Measurements from ENCODE around the gene NIPSNAP2. TPM values are rescaled to one million over a fixed set of nuclear protein-coding genes. Genes with fewer than 3 reads are reported as not detected.
"Not testable (repeated sequence)": the region's sequence is repeated elsewhere in the genome, so short reads cannot be mapped to it uniquely, and the experiment has no call there.

Gene NIPSNAP2
- total and polyA plus RNA-seq, 2 experiments from 2014 or later: 34.2 to 44.9 TPM

GRCh38 chr7:55939514-55940123 is 24.8 kb upstream of the NIPSNAP2 start:
- no peak overlapping the region for H3K4me3 ChIP-seq
- H3K27me3 ChIP-seq (replicated peaks; ENCODE audit: insufficient read depth): no peaks in the 10 kb centered on the region
- no peaks in the 10 kb centered on the region for H3K79me2 ChIP-seq (ENCODE audit: insufficient read depth)
- no peak overlapping the region for H3K27ac ChIP-seq
- H2AFZ ChIP-seq: no peak overlapping the region
- peaks cover 3% of the 10 kb centered on the region for H3K9me3 ChIP-seq (ENCODE audit: low read depth)
- H3K4me2 ChIP-seq (ENCODE audit: unreplicated experiment): no peak overlapping the region
- in situ Hi-C loops (cut with MboI): no loop called here
- no peaks in the 10 kb centered on the region for H3K9me2 ChIP-seq (ENCODE audit: insufficient read depth)
- H3K9ac ChIP-seq: no peak overlapping the region
- H3K4me1 ChIP-seq (ENCODE audit: insufficient read depth): no peaks in the 10 kb centered on the region
- WGBS, 2 experiments (ENCODE audit: low coverage in 1 of 2, low lambda C conversion rate in 2 of 2, missing lambda C conversion rate in 2 of 2): 69 to 76% methylated on average over 7 of the region's 7 CpGs
- no peak for TF ChIP-seq EZH2 (IDR thresholded peaks at IDR 0.05; ENCODE audit: insufficient read depth, poor library complexity, severe bottlenecking)
- no peak for TF ChIP-seq EZH2phosphoT487 (IDR thresholded peaks at IDR 0.05; ENCODE audit: insufficient read depth, low read depth)
- no peaks in the 10 kb centered on the region for H3K36me3 ChIP-seq (ENCODE audit: low read depth)
- DNase-seq: no peak
- H3F3A ChIP-seq (ENCODE audit: insufficient read depth): no peaks in the 10 kb centered on the region
- H4K20me1 ChIP-seq (ENCODE audit: insufficient read depth): no peaks in the 10 kb centered on the region

- Histone ChIP-seq H4K20me1 (ENCODE audit: insufficient read depth) (no peaks in the 10 kb centered on the region), H3K4me2 (ENCODE audit: unreplicated experiment) (no peak overlapping the region), H3K9me3 (ENCODE audit: low read depth) (no peaks in the 10 kb centered on the region), H3K36me3 (ENCODE audit: low read depth) (no peaks in the 10 kb centered on the region), H3K4me3 (no peak overlapping the region), H2AFZ (no peak overlapping the region), H3K4me1 (ENCODE audit: insufficient read depth) (no peaks in the 10 kb centered on the region), H3K9me2 (ENCODE audit: insufficient read depth) (no peaks in the 10 kb centered on the region), H3F3A (ENCODE audit: insufficient read depth) (no peaks in the 10 kb centered on the region), H3K9ac (no peak overlapping the region), H3K27me3 (replicated peaks; ENCODE audit: insufficient read depth) (no peaks in the 10 kb centered on the region), H3K79me2 (ENCODE audit: insufficient read depth) (no peaks in the 10 kb centered on the region), H3K27ac (no peak overlapping the region)
- no peak for DNase-seq
- 54 to 55% methylated on average over 5 of the region's 5 CpGs for WGBS, 2 experiments (ENCODE audit: low coverage in 1 of 2, low lambda C conversion rate in 2 of 2, missing lambda C conversion rate in 2 of 2)
- TF ChIP-seq EZH2 (IDR thresholded peaks at IDR 0.05; ENCODE audit: insufficient read depth, poor library complexity, severe bottlenecking): no peak
- no peak for TF ChIP-seq EZH2phosphoT487 (IDR thresholded peaks at IDR 0.05; ENCODE audit: insufficient read depth, low read depth)
- in situ Hi-C loops (cut with MboI): no loop called here
Measured at GRCh38 chr7:55946545-55946944, 17.8 kb upstream of the NIPSNAP2 start.

- in situ Hi-C loops (cut with MboI): loop anchor here (25.0 kb wide), 1 partner anchor 314 kb away; no protein-coding TSS in a partner anchor
- TF ChIP-seq EZH2phosphoT487 (IDR thresholded peaks at IDR 0.05; ENCODE audit: insufficient read depth, low read depth) (no peak), EZH2 (IDR thresholded peaks at IDR 0.05; ENCODE audit: insufficient read depth, poor library complexity, severe bottlenecking) (no peak)
- Histone ChIP-seq H3K9ac (peak within 1 kb of the TSS; percentile 88), H2AFZ (peak within 1 kb of the TSS; percentile 99), H3K4me2 (ENCODE audit: unreplicated experiment) (peak within 1 kb of the TSS; percentile 94), H3F3A (ENCODE audit: insufficient read depth) (no peaks in the 10 kb centered on the region), H3K79me2 (ENCODE audit: insufficient read depth) (peaks cover 21% of the 10 kb centered on the region), H4K20me1 (ENCODE audit: insufficient read depth) (no peaks in the 10 kb centered on the region), H3K36me3 (ENCODE audit: low read depth) (no peaks in the 10 kb centered on the region; the same call in 1 of the 2 replicates), H3K4me3 (peak within 1 kb of the TSS; percentile 100), H3K27ac (peak within 1 kb of the TSS; percentile 27; the same call in 1 of the 2 replicates), H3K9me3 (ENCODE audit: low read depth) (no peaks in the 10 kb centered on the region), H3K27me3 (replicated peaks; ENCODE audit: insufficient read depth) (no peaks in the 10 kb centered on the region), H3K4me1 (ENCODE audit: insufficient read depth) (no peaks in the 10 kb centered on the region), H3K9me2 (ENCODE audit: insufficient read depth) (no peaks in the 10 kb centered on the region)
- peak; percentile 93 for DNase-seq
- 2% methylated on average over 48 to 53 of the region's 53 CpGs for WGBS, 2 experiments (ENCODE audit: low coverage in 1 of 2, low lambda C conversion rate in 2 of 2, missing lambda C conversion rate in 2 of 2)
Measured at GRCh38 chr7:55951637-55952351, 12.6 kb upstream of the NIPSNAP2 start, which contains the start of gene MRPS17. Gene MRPS17, plus strand, starts transcription at chr7:55951877. Its CDS starts 1,319 bp downstream, at chr7:55953196.

- not testable (repeated sequence) for H3K27ac ChIP-seq; H3K36me3 ChIP-seq (ENCODE audit: low read depth); H3K9me2 ChIP-seq (ENCODE audit: insufficient read depth); H3F3A ChIP-seq (ENCODE audit: insufficient read depth); H3K27me3 ChIP-seq (replicated peaks; ENCODE audit: insufficient read depth); H4K20me1 ChIP-seq (ENCODE audit: insufficient read depth); H3K9me3 ChIP-seq (ENCODE audit: low read depth); DNase-seq; H3K4me1 ChIP-seq (ENCODE audit: insufficient read depth)
- H3K79me2 ChIP-seq (ENCODE audit: insufficient read depth): peaks cover 21% of the 10 kb centered on the region
- WGBS, 2 experiments (ENCODE audit: low coverage in 1 of 2, low lambda C conversion rate in 2 of 2, missing lambda C conversion rate in 2 of 2): 38 to 40% methylated on average over 19 of the region's 19 CpGs
- H3K4me2 ChIP-seq (ENCODE audit: unreplicated experiment): peak overlapping the region; percentile 94
- H3K9ac ChIP-seq: peak overlapping the region; percentile 88
- in situ Hi-C loops (cut with MboI): loop anchor here (25.0 kb wide), 1 partner anchor 315 kb away; no protein-coding TSS in a partner anchor
- H3K4me3 ChIP-seq: peak overlapping the region; percentile 100
- peak overlapping the region; percentile 99 for H2AFZ ChIP-seq
Measured at GRCh38 chr7:55952352-55952671, 12.1 kb upstream of the NIPSNAP2 start.

Measured in GM23248 (cell line).